H9 (cell line): ENCODE data around the gene CAMTA1. TPM values are rescaled to one million over a fixed set of nuclear protein-coding genes. Genes with fewer than 3 reads are reported as not detected.
A peak's percentile ranks its signal among the peaks of the same experiment; 100 is the strongest.

Experiments
- DNase-seq: peaks from one replicate; pipeline ENCODE4 v3.0.0-alpha.2; 2017
- H2AFZ ChIP-seq: one replicate; pipeline ENCODE4 v1.6.1; 2013; ENCODE audit warnings: mild to moderate bottlenecking, low read length, control low read depth, moderate library complexity
- H2AK5ac ChIP-seq: 2 replicates; pipeline ENCODE4 v1.6.1; 2013; ENCODE audit warnings: low read length, control low read depth, mixed read lengths; ENCODE audit not compliant: insufficient read length
- H2BK120ac ChIP-seq: one replicate; pipeline ENCODE4 v1.6.1; 2013; ENCODE audit warnings: low read depth, mild to moderate bottlenecking, low read length, control low read depth, inconsistent platforms; ENCODE audit not compliant: poor library complexity, severe bottlenecking
- H2BK12ac ChIP-seq: 2 replicates; pipeline ENCODE4 v1.6.1; 2013; ENCODE audit warnings: low read length, control low read depth, mixed read lengths, low read depth; ENCODE audit not compliant: insufficient read length
- H2BK15ac ChIP-seq: 2 replicates; pipeline ENCODE4 v1.6.1; 2013; ENCODE audit warnings: low read depth, low read length, control low read depth
- H2BK20ac ChIP-seq: one replicate; pipeline ENCODE4 v1.6.1; 2013; ENCODE audit warnings: low read depth, mild to moderate bottlenecking, low read length, control low read depth, inconsistent platforms; ENCODE audit not compliant: poor library complexity, severe bottlenecking
- H2BK5ac ChIP-seq: 2 replicates; pipeline ENCODE4 v1.6.1; 2013; ENCODE audit warnings: low read length, control low read depth, mixed read lengths; ENCODE audit not compliant: insufficient read length
- H3K14ac ChIP-seq: 2 replicates; pipeline ENCODE4 v1.6.1; 2013; ENCODE audit warnings: low read length, control low read depth; ENCODE audit not compliant: insufficient read depth
- H3K18ac ChIP-seq: 2 replicates; pipeline ENCODE4 v1.6.1; 2013; ENCODE audit warnings: low read depth, mild to moderate bottlenecking, mixed read lengths, low read length, control low read depth; ENCODE audit not compliant: insufficient read length
- H3K23ac ChIP-seq: 2 replicates; pipeline ENCODE4 v1.6.1; 2013; ENCODE audit warnings: low read length, control low read depth, mixed read lengths, low read depth; ENCODE audit not compliant: insufficient read length
- H3K23me2 ChIP-seq: 2 replicates; pipeline ENCODE4 v1.6.1; 2013; ENCODE audit warnings: low read depth, mild to moderate bottlenecking, mixed read lengths, low read length, control low read depth; ENCODE audit not compliant: insufficient read length, poor library complexity, severe bottlenecking
- H3K27ac ChIP-seq: 2 replicates; pipeline ENCODE4 v1.5.1; 2013; ENCODE audit warnings: low read length, control low read depth, mixed read lengths, low read depth; ENCODE audit not compliant: insufficient read length
- H3K27me3 ChIP-seq: 2 replicates; pipeline ENCODE4 v1.6.1; 2013; ENCODE audit warnings: low read length, control low read depth, inconsistent platforms; ENCODE audit not compliant: insufficient read depth
- H3K4ac ChIP-seq: 2 replicates; pipeline ENCODE4 v1.6.1; 2013; ENCODE audit warnings: low read depth, mild to moderate bottlenecking, control low read depth, inconsistent platforms, low read length, moderate library complexity
- H3K4me1 ChIP-seq: 2 replicates; pipeline ENCODE4 v1.6.1; 2013; ENCODE audit warnings: low read length, control low read depth, inconsistent platforms; ENCODE audit not compliant: insufficient read depth
- H3K4me2 ChIP-seq: 2 replicates; pipeline ENCODE4 v1.6.1; 2013; ENCODE audit warnings: low read length, control low read depth, mixed read lengths; ENCODE audit not compliant: insufficient read length, insufficient read depth
- H3K56ac ChIP-seq: 2 replicates; pipeline ENCODE4 v1.6.1; 2013; ENCODE audit warnings: low read depth, mild to moderate bottlenecking, mixed read lengths, low read length, control low read depth; ENCODE audit not compliant: insufficient read length
- H3K79me1 ChIP-seq: 2 replicates; pipeline ENCODE4 v1.6.1; 2013; ENCODE audit warnings: low read depth, mild to moderate bottlenecking, moderate library complexity, low read length, control low read depth, inconsistent platforms; ENCODE audit not compliant: insufficient read depth, poor library complexity, severe bottlenecking
- H3K79me2 ChIP-seq: 2 replicates; pipeline ENCODE4 v1.6.1; 2013; ENCODE audit warnings: low read length, control low read depth, inconsistent platforms; ENCODE audit not compliant: insufficient read depth
- H3K9ac ChIP-seq: 2 replicates; pipeline ENCODE4 v1.6.1; 2013; ENCODE audit warnings: low read length, control low read depth, mixed read lengths; ENCODE audit not compliant: insufficient read length; ENCODE audit errors: extremely low read depth
- H3K9me3 ChIP-seq: one replicate; pipeline ENCODE4 v1.6.1; 2013; ENCODE audit warnings: low read depth, low read length, inconsistent platforms; ENCODE audit not compliant: control insufficient read depth
- H3T11ph ChIP-seq: one replicate; pipeline ENCODE4 v1.6.1; 2013; ENCODE audit warnings: mild to moderate bottlenecking, low read length, control low read depth, inconsistent platforms
- H4K20me1 ChIP-seq: one replicate; pipeline ENCODE4 v1.6.1; 2013; ENCODE audit not compliant: control insufficient read depth, insufficient read length, insufficient read depth
- H4K5ac ChIP-seq: 2 replicates; pipeline ENCODE4 v1.6.1; 2013; ENCODE audit warnings: low read depth, mild to moderate bottlenecking, mixed read lengths, low read length, control low read depth; ENCODE audit not compliant: insufficient read length
- H4K8ac ChIP-seq: replicated peaks from 2 replicates; pipeline ENCODE4 v1.6.1; 2013; ENCODE audit warnings: low read length, control low read depth, mixed read lengths, low read depth; ENCODE audit not compliant: insufficient read length
- H4K91ac ChIP-seq: 2 replicates; pipeline ENCODE4 v1.6.1; 2013; ENCODE audit warnings: low read depth, mild to moderate bottlenecking, moderate library complexity, mixed read lengths, low read length, control low read depth; ENCODE audit not compliant: insufficient read length
- H3K27ac Mint-ChIP-seq, 3 experiments: 2 replicates in 2 of 3; 3 replicates in 1 of 3; pipeline ENCODE4 v1.8.0; 2020 to 2021; ENCODE audit warnings: mixed read lengths in 3 of 3, mild to moderate bottlenecking in 1 of 3, moderate library complexity in 1 of 3
- H3K27me3 Mint-ChIP-seq: 2 replicates; pipeline ENCODE4 v1.8.0; 2021; ENCODE audit warnings: low read depth, mild to moderate bottlenecking, moderate library complexity, mixed read lengths
- H3K36me3 Mint-ChIP-seq, 3 experiments: 2 replicates in 2 of 3; 3 replicates in 1 of 3; pipeline ENCODE4 v1.8.0; 2020 to 2021; ENCODE audit warnings: low read depth in 3 of 3, mixed read lengths in 3 of 3; ENCODE audit not compliant: insufficient read depth in 1 of 3
- H3K4me1 Mint-ChIP-seq, 2 experiments: 2 replicates each; pipeline ENCODE4 v1.8.0; 2020; ENCODE audit warnings: mixed read lengths in 2 of 2
- H3K4me3 Mint-ChIP-seq, 2 experiments: 2 replicates in 1 of 2; 3 replicates in 1 of 2; pipeline ENCODE4 v1.8.0; 2020 to 2021; ENCODE audit warnings: mild to moderate bottlenecking in 2 of 2, mixed read lengths in 2 of 2, moderate library complexity in 1 of 2
- H3K9me3 Mint-ChIP-seq, 2 experiments: 2 replicates in 1 of 2; 3 replicates in 1 of 2; pipeline ENCODE4 v1.8.0; 2020; ENCODE audit warnings: mild to moderate bottlenecking in 2 of 2, mixed read lengths in 2 of 2, moderate library complexity in 1 of 2
- CTCF ChIP-seq: fragments of 200-600 bp; sonication (generic); conservative IDR thresholded peaks from 3 replicates; pipeline ENCODE4 v1.8.0; 2021; ENCODE audit warnings: antibody characterized with exemption, mild to moderate bottlenecking
- WGBS: extraction: QIAGEN DNeasy Blood & Tissue Kit; methylation state at CpG from one replicate; pipeline ENCODE4 v1.1.7; 2013; ENCODE audit warnings: missing lambda C conversion rate, low lambda C conversion rate, mixed read lengths; ENCODE audit not compliant: insufficient read length; ENCODE audit errors: extremely low coverage; 5-methylcytosine and 5-hydroxymethylcytosine counted together
- total RNA-seq: library from RNA; stranded (reverse); gene quantifications from 2 replicates; pipeline ENCODE4 v1.2.1, GENCODE V29; 2021

CAMTA1 gene
- total RNA-seq, 1 experiment from 2014 or later, result 115 TPM

DNA sequence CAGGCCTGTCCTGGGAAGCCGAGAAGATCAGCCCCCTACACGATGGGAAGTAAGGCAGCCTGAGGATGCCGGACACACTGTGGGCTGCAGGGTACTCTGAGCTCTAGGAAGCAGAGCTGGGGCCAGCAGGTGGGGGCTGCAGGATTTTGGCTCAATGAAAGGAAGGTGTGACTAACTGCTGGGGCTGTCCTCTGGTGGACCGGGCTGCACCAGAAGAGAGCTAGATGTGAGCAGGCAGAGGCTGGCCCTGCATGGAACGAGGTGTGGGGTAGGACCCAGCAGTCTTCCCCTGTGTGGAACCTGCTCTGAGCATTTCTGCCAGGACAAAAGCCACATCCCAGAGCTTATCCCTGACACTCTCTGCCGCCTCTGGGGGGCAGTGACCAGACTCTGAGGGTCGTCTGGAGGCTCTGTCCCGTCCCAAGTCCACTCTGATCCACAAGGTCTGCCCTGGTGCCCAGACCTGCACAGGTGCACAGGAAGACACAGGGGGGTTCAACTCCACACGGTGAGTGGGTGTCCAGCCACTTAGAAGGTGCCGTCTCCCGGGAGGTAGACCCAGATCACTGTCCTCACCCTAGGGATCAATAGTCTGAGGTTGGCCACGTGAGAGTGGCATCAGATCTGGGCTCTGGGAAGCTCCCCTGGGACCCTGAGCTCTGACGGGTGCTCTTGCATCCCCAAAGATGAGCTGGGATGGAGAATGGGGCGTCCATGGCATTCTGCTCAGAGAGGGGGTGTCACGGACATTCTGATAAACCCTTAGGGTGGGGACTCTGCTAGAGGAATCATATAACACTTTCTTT is 798.2 kb downstream of the CAMTA1 start:
- no CpG with 5 or more reads among the region's 15 CpGs for WGBS
- no peak overlapping the region for H2BK12ac ChIP-seq
- no peak overlapping the region for H3K27ac ChIP-seq
- no peaks in the 10 kb centered on the region for H3K4me1 ChIP-seq
- no peak overlapping the region for H2BK15ac ChIP-seq
- no peak overlapping the region for H3K18ac ChIP-seq
- no peak overlapping the region for H3K56ac ChIP-seq
- no peak overlapping the region for H3K4ac ChIP-seq
- no peak overlapping the region for H3K23ac ChIP-seq
- H3K27ac Mint-ChIP-seq, result no peak overlapping the region
- no peaks in the 10 kb centered on the region for H3K23me2 ChIP-seq
- H4K5ac ChIP-seq, result no peak overlapping the region
- no peak overlapping the region for H3T11ph ChIP-seq
- no peaks in the 10 kb centered on the region for H3K9me3 ChIP-seq
- no peak overlapping the region for H2AK5ac ChIP-seq
- no peak overlapping the region for H2BK5ac ChIP-seq
- TF ChIP-seq CTCF, result peak; percentile 34; the same call in 1 of the 3 replicates
- H3K4me2 ChIP-seq, result no peak overlapping the region
- no peaks in the 10 kb centered on the region for H3K79me1 ChIP-seq
- no peaks in the 10 kb centered on the region for H3K27me3 ChIP-seq
- H3K79me2 ChIP-seq, result no peaks in the 10 kb centered on the region
- H3K14ac ChIP-seq, result no peak overlapping the region; the same call in 1 of the 2 replicates
- no peak overlapping the region for H4K91ac ChIP-seq
- no peak for DNase-seq
- H4K8ac ChIP-seq, result no peak overlapping the region
- no peaks in the 10 kb centered on the region for H3K36me3 Mint-ChIP-seq
- H3K4me1 Mint-ChIP-seq, result peaks cover 0 to 3% of the 10 kb centered on the region in 2 experiments; a peak in 1 of 4 replicates
- H3K4me3 Mint-ChIP-seq, result no peak overlapping the region
- no peaks in the 10 kb centered on the region for H3K9me3 Mint-ChIP-seq
- H4K20me1 ChIP-seq, result no peaks in the 10 kb centered on the region
- H2AFZ ChIP-seq, result no peak overlapping the region
- H3K27me3 Mint-ChIP-seq, result no peaks in the 10 kb centered on the region
- H2BK20ac ChIP-seq, result no peak overlapping the region
- no peak overlapping the region for H3K9ac ChIP-seq
- no peak overlapping the region for H2BK120ac ChIP-seq
